AG09309 (cell line): ENCODE results near the gene TBC1D16.
A peak's percentile ranks its signal among the peaks of the same experiment; 100 is the strongest.

Source experiments
- DNase-seq: peaks from one replicate; pipeline ENCODE4 v3.0.0-alpha.2; 2010; ENCODE audit warnings: low read depth
- H3K4me3 ChIP-seq: 2 replicates; pipeline ENCODE4 v1.5.1; 2011; ENCODE audit warnings: mild to moderate bottlenecking, low read depth, low read length, moderate library complexity; ENCODE audit not compliant: control insufficient read depth
- CTCF ChIP-seq: IDR thresholded peaks from 2 replicates; pipeline ENCODE4 v1.5.1; 2011; ENCODE audit warnings: mild to moderate bottlenecking, low read depth, low read length, inconsistent platforms; ENCODE audit not compliant: insufficient read depth, control insufficient read depth; ENCODE audit errors: missing control alignments

Gene TBC1D16

GRCh38 chr17:80045703-80046102 lies 10.0 kb upstream of the TBC1D16 start:
- TF ChIP-seq CTCF = no peak
- no peak overlapping the region for H3K4me3 ChIP-seq
- no peak for DNase-seq

- no peak for TF ChIP-seq CTCF
These were observed 8.3 kb upstream of the TBC1D16 start for GRCh38 chr17:80043963-80044362.

GRCh38 chr17:80036715-80037477 lies 1.2 kb upstream of the TBC1D16 start:
- TF ChIP-seq CTCF = no peak
- no peak for DNase-seq
- peak overlapping the region; percentile 88 for H3K4me3 ChIP-seq

More at GRCh38 chr17:80043963-80044362, 8.3 kb upstream of the TBC1D16 start:
- H3K4me3 ChIP-seq = no peak overlapping the region
- DNase-seq = no peak

GRCh38 chr17:80035937-80036714 lies 454 bp upstream of the TBC1D16 start, which contains the start of gene CCDC40:
TSS of gene CCDC40 (plus strand) at chr17:80036642. CDS start at chr17:80036663, 21 bp downstream.
- TF ChIP-seq CTCF = no peak
- DNase-seq = no peak
- peak within 1 kb of the TSS; percentile 90 for H3K4me3 ChIP-seq

- DNase-seq = no peak
- TF ChIP-seq CTCF = no peak
- H3K4me3 ChIP-seq = peak overlapping the region; percentile 90
These were observed 633 bp downstream of the TBC1D16 start for GRCh38 chr17:80034791-80035686.

GRCh38 chr17:80033840-80034239 lies 1.8 kb downstream of the TBC1D16 start:
- no peak overlapping the region for H3K4me3 ChIP-seq
- no peak for DNase-seq
- TF ChIP-seq CTCF = no peak
